BLaER1 treated with 17β-estradiol and CSF1 and Interleukin-3, amounts not matched to agents 10 nM and 100 nM (cell line): ENCODE data around the gene ARID3B.
A peak's percentile ranks its signal among the peaks of the same experiment; 100 is the strongest.

ENCODE experiments used
- H3K27ac ChIP-seq, 11 experiments: shearing (Covaris generic); formaldehyde crosslinking; 2 replicates each; pipeline ENCODE4 v1.8.1; 2022
- H3K27me3 ChIP-seq, 11 experiments: shearing (Covaris generic); formaldehyde crosslinking; 2 replicates each; pipeline ENCODE4 v1.8.1; 2022
- H3K36me3 ChIP-seq, 11 experiments: shearing (Covaris generic); formaldehyde crosslinking; 2 replicates each; pipeline ENCODE4 v1.8.1; 2022
- H3K4me1 ChIP-seq, 10 experiments: shearing (Covaris generic); formaldehyde crosslinking; 2 replicates each; pipeline ENCODE4 v1.8.1; 2022
- H3K4me2 ChIP-seq, 11 experiments: shearing (Covaris generic); formaldehyde crosslinking; 2 replicates each; pipeline ENCODE4 v1.8.1; 2022
- H3K4me3 ChIP-seq, 10 experiments: shearing (Covaris generic); formaldehyde crosslinking; 2 replicates each; pipeline ENCODE4 v1.8.1; 2022
- H3K9ac ChIP-seq, 11 experiments: shearing (Covaris generic); formaldehyde crosslinking; 2 replicates each; pipeline ENCODE4 v1.8.1; 2022
- H3K9me3 ChIP-seq, 11 experiments: shearing (Covaris generic); formaldehyde crosslinking; replicated peaks in 1 of 11; 2 replicates each; pipeline ENCODE4 v1.8.1; 2022
- H4K20me1 ChIP-seq, 11 experiments: shearing (Covaris generic); formaldehyde crosslinking; 2 replicates each; pipeline ENCODE4 v1.8.1; 2022
- Cebpa-rat ChIP-seq, 11 experiments: shearing (Covaris generic); IDR thresholded peaks; 2 replicates each; pipeline ENCODE4 v1.8.1; 2022

The ARID3B gene

GRCh38 chr15:74598126-74598842, 57.3 kb downstream of the ARID3B start:
- peak overlapping the region; percentile 36 to 78 (median 70); a peak in 21 of 22 replicates for H3K27ac ChIP-seq
- peaks cover 0 to 10% (median 0%) of the 10 kb centered on the region in 11 experiments; a peak in 2 of 22 replicates for H4K20me1 ChIP-seq
- no peak for TF ChIP-seq Cebpa-rat (IDR thresholded peaks at IDR 0.05)
- H3K4me1 ChIP-seq = peaks cover 16 to 25% (median 23%) of the 10 kb centered on the region in 10 experiments
- peak overlapping the region; percentile 51 to 70 (median 59) for H3K4me3 ChIP-seq
- no peaks in the 10 kb centered on the region for H3K27me3 ChIP-seq
- peak overlapping the region; percentile 66 to 93 (median 90) for H3K4me2 ChIP-seq
- H3K36me3 ChIP-seq = peaks cover 1 to 28% (median 7%) of the 10 kb centered on the region in 11 experiments; a peak in 15 of 22 replicates
- no peaks in the 10 kb centered on the region for H3K9me3 ChIP-seq
- peak overlapping the region; percentile 65 to 81 (median 72) for H3K9ac ChIP-seq

- Histone ChIP-seq H3K4me2 (peak overlapping the region; percentile 66 to 93 (median 90)), H3K36me3 (peaks cover 0 to 20% (median 5%) of the 10 kb centered on the region in 11 experiments; a peak in 7 of 22 replicates), H3K27me3 (no peaks in the 10 kb centered on the region), H3K4me1 (peaks cover 16 to 25% (median 23%) of the 10 kb centered on the region in 10 experiments), H3K9ac (peak overlapping the region in 3 of 11 experiments; percentile 72 to 81 (median 79); a peak in 4 of 22 replicates), H3K9me3 (no peaks in the 10 kb centered on the region), H3K4me3 (peak overlapping the region in 5 of 10 experiments; percentile 53 to 70 (median 61); a peak in 10 of 20 replicates), H4K20me1 (peaks cover 0 to 14% (median 0%) of the 10 kb centered on the region in 11 experiments; a peak in 2 of 22 replicates), H3K27ac (peak overlapping the region in 1 of 11 experiments; percentile 70; a peak in 2 of 22 replicates)
- TF ChIP-seq Cebpa-rat (IDR thresholded peaks at IDR 0.05) = no peak
These were observed 58.1 kb downstream of the ARID3B start for GRCh38 chr15:74599156-74599555.

GRCh38 chr15:74603026-74603788, 62.2 kb downstream of the ARID3B start:
- TF ChIP-seq Cebpa-rat (IDR thresholded peaks at IDR 0.05) = no peak
- Histone ChIP-seq H3K4me2 (no peak overlapping the region), H3K36me3 (no peaks in the 10 kb centered on the region), H3K27ac (no peak overlapping the region), H3K4me3 (no peak overlapping the region), H3K9me3 (no peaks in the 10 kb centered on the region), H3K9ac (peak overlapping the region in 1 of 11 experiments; percentile 14; a peak in 1 of 22 replicates), H3K4me1 (peaks cover 10 to 34% (median 30%) of the 10 kb centered on the region in 10 experiments), H3K27me3 (no peaks in the 10 kb centered on the region), H4K20me1 (peaks cover 0 to 19% (median 0%) of the 10 kb centered on the region in 11 experiments; a peak in 2 of 22 replicates)

GRCh38 chr15:74603789-74604705, 63.0 kb downstream of the ARID3B start:
- Histone ChIP-seq H3K27ac (peak overlapping the region in 1 of 11 experiments; percentile 28; a peak in 4 of 22 replicates), H3K9me3 (no peaks in the 10 kb centered on the region)
- TF ChIP-seq Cebpa-rat (IDR thresholded peaks at IDR 0.05) = no peak

GRCh38 chr15:74604983-74605794, 64.2 kb downstream of the ARID3B start:
- H3K4me2 ChIP-seq = peak overlapping the region in 7 of 11 experiments; percentile 0 to 47 (median 32); a peak in 12 of 22 replicates
- no peaks in the 10 kb centered on the region for H3K36me3 ChIP-seq
- H4K20me1 ChIP-seq = peaks cover 0 to 25% (median 0%) of the 10 kb centered on the region in 11 experiments; a peak in 3 of 22 replicates
- peak overlapping the region in 6 of 11 experiments; percentile 8 to 56 (median 34); a peak in 5 of 22 replicates for H3K9ac ChIP-seq
- H3K27ac ChIP-seq = peak overlapping the region in 1 of 11 experiments; percentile 28; a peak in 2 of 22 replicates
- no peaks in the 10 kb centered on the region for H3K9me3 ChIP-seq
- no peak for TF ChIP-seq Cebpa-rat (IDR thresholded peaks at IDR 0.05)
- no peaks in the 10 kb centered on the region for H3K27me3 ChIP-seq
- H3K4me1 ChIP-seq = peaks cover 0 to 30% (median 21%) of the 10 kb centered on the region in 10 experiments; a peak in 16 of 20 replicates
- H3K4me3 ChIP-seq = no peak overlapping the region

More at GRCh38 chr15:74603789-74604705, 63.0 kb downstream of the ARID3B start:
- H3K36me3 ChIP-seq = no peaks in the 10 kb centered on the region
- peaks cover 0 to 25% (median 0%) of the 10 kb centered on the region in 11 experiments; a peak in 2 of 22 replicates for H4K20me1 ChIP-seq
- H3K9ac ChIP-seq = peak overlapping the region in 5 of 11 experiments; percentile 8 to 56 (median 32); a peak in 4 of 22 replicates
- H3K4me3 ChIP-seq = no peak overlapping the region
- no peaks in the 10 kb centered on the region for H3K27me3 ChIP-seq
- peaks cover 2 to 28% (median 23%) of the 10 kb centered on the region in 10 experiments; a peak in 18 of 20 replicates for H3K4me1 ChIP-seq
- peak overlapping the region in 6 of 11 experiments; percentile 0 to 47 (median 33); a peak in 10 of 22 replicates for H3K4me2 ChIP-seq

GRCh38 chr15:74605795-74606150, 64.8 kb downstream of the ARID3B start:
- Histone ChIP-seq H3K4me2 (no peak overlapping the region), H3K4me3 (no peak overlapping the region), H3K27me3 (no peaks in the 10 kb centered on the region), H3K27ac (no peak overlapping the region), H3K4me1 (peaks cover 0 to 36% (median 26%) of the 10 kb centered on the region in 10 experiments; a peak in 16 of 20 replicates), H3K9me3 (no peaks in the 10 kb centered on the region), H3K9ac (no peak overlapping the region), H4K20me1 (peaks cover 0 to 25% (median 0%) of the 10 kb centered on the region in 11 experiments; a peak in 3 of 22 replicates), H3K36me3 (no peaks in the 10 kb centered on the region)
- TF ChIP-seq Cebpa-rat (IDR thresholded peaks at IDR 0.05) = no peak

GRCh38 chr15:74608786-74609185, 67.8 kb downstream of the ARID3B start:
- Histone ChIP-seq H3K4me1 (peaks cover 0 to 47% (median 38%) of the 10 kb centered on the region in 10 experiments; a peak in 16 of 20 replicates), H4K20me1 (peaks cover 0 to 11% (median 0%) of the 10 kb centered on the region in 11 experiments; a peak in 2 of 22 replicates)
- TF ChIP-seq Cebpa-rat (IDR thresholded peaks at IDR 0.05) = no peak

More at GRCh38 chr15:74608786-74609185, 67.8 kb downstream of the ARID3B start:
- no peaks in the 10 kb centered on the region for H3K9me3 ChIP-seq
- H3K4me3 ChIP-seq = no peak overlapping the region
- no peaks in the 10 kb centered on the region for H3K27me3 ChIP-seq
- no peak overlapping the region for H3K27ac ChIP-seq
- no peak overlapping the region for H3K9ac ChIP-seq
- no peaks in the 10 kb centered on the region for H3K36me3 ChIP-seq
- H3K4me2 ChIP-seq = no peak overlapping the region
